HL-60 (cell line): ENCODE data around the gene RAET1G.

ENCODE experiments used
- POLR2AphosphoS5 ChIP-seq: IDR thresholded peaks from 2 replicates; pipeline ENCODE4 v1.6.1; 2012; ENCODE audit warnings: low read depth
- SPI1 ChIP-seq: IDR thresholded peaks from 2 replicates; pipeline ENCODE4 v1.6.1; 2012; ENCODE audit warnings: low read depth, mild to moderate bottlenecking, borderline replicate concordance
- TF ChIP-seq, protein P1 (sequence below): IDR thresholded peaks from one replicate; pipeline ENCODE4 v1.5.1; 2011; ENCODE audit warnings: low read length, control low read depth, inconsistent platforms; ENCODE audit not compliant: insufficient read depth
- TF ChIP-seq, protein P2 (sequence below): IDR thresholded peaks from 2 replicates; pipeline ENCODE4 v1.6.1; 2012; ENCODE audit warnings: low read depth; ENCODE audit not compliant: insufficient replicate concordance

DNA sequence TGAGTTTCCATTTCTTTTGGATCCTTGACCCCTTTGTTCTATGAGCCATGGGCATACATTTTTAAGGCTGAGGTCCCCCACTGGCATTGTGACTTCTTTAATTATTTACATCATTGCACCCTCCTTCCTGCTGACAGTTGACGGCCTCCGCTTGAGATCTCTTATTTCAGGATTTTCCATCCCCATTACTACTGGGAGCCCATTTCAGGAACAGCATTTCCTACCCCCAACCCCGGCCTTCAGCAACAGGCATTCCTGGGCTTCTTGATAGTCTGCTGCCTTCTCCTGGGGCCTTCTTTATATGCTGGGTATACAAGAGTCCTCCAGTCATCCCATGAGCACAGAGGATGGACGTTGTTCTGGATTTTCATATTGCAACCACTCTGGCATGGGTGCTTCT, 44.7 kb upstream of the RAET1G start:
- TF ChIP-seq, protein P1, sequence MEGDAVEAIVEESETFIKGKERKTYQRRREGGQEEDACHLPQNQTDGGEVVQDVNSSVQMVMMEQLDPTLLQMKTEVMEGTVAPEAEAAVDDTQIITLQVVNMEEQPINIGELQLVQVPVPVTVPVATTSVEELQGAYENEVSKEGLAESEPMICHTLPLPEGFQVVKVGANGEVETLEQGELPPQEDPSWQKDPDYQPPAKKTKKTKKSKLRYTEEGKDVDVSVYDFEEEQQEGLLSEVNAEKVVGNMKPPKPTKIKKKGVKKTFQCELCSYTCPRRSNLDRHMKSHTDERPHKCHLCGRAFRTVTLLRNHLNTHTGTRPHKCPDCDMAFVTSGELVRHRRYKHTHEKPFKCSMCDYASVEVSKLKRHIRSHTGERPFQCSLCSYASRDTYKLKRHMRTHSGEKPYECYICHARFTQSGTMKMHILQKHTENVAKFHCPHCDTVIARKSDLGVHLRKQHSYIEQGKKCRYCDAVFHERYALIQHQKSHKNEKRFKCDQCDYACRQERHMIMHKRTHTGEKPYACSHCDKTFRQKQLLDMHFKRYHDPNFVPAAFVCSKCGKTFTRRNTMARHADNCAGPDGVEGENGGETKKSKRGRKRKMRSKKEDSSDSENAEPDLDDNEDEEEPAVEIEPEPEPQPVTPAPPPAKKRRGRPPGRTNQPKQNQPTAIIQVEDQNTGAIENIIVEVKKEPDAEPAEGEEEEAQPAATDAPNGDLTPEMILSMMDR: no peak
- TF ChIP-seq, protein P2, sequence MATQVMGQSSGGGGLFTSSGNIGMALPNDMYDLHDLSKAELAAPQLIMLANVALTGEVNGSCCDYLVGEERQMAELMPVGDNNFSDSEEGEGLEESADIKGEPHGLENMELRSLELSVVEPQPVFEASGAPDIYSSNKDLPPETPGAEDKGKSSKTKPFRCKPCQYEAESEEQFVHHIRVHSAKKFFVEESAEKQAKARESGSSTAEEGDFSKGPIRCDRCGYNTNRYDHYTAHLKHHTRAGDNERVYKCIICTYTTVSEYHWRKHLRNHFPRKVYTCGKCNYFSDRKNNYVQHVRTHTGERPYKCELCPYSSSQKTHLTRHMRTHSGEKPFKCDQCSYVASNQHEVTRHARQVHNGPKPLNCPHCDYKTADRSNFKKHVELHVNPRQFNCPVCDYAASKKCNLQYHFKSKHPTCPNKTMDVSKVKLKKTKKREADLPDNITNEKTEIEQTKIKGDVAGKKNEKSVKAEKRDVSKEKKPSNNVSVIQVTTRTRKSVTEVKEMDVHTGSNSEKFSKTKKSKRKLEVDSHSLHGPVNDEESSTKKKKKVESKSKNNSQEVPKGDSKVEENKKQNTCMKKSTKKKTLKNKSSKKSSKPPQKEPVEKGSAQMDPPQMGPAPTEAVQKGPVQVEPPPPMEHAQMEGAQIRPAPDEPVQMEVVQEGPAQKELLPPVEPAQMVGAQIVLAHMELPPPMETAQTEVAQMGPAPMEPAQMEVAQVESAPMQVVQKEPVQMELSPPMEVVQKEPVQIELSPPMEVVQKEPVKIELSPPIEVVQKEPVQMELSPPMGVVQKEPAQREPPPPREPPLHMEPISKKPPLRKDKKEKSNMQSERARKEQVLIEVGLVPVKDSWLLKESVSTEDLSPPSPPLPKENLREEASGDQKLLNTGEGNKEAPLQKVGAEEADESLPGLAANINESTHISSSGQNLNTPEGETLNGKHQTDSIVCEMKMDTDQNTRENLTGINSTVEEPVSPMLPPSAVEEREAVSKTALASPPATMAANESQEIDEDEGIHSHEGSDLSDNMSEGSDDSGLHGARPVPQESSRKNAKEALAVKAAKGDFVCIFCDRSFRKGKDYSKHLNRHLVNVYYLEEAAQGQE: no peak
- TF ChIP-seq POLR2AphosphoS5: no peak
- no peak for TF ChIP-seq SPI1
